ENCODE results near the gene TM4SF20. TPM values are rescaled to one million over a fixed set of nuclear protein-coding genes. Genes with fewer than 3 reads are reported as not detected.
"Not testable (repeated sequence)": the region's sequence is repeated elsewhere in the genome, so short reads cannot be mapped to it uniquely, and the experiment has no call there.

TM4SF20 gene
- total RNA-seq, 1 donor from 2014 or later, result not detected

- no peak for DNase-seq (ENCODE audit: low read depth, low spot score)
Measured at GRCh38 chr2:227398684-227399670, 19.9 kb upstream of the TM4SF20 start.

GRCh38 chr2:227397562-227397961, 18.5 kb upstream of the TM4SF20 start:
- DNase-seq (ENCODE audit: low read depth, low spot score), result no peak

GRCh38 chr2:227395556-227395955, 16.4 kb upstream of the TM4SF20 start:
- no peak for DNase-seq (ENCODE audit: low read depth, low spot score)

GRCh38 chr2:227394401-227394800, 15.3 kb upstream of the TM4SF20 start:
- DNase-seq (ENCODE audit: low read depth, low spot score), result no peak

GRCh38 chr2:227390468-227391256, 11.6 kb upstream of the TM4SF20 start:
- DNase-seq (ENCODE audit: low read depth, low spot score), result no peak

GRCh38 chr2:227389661-227390060, 10.6 kb upstream of the TM4SF20 start:
- DNase-seq (ENCODE audit: low read depth, low spot score), result no peak

- DNase-seq (ENCODE audit: low read depth, low spot score), result no peak
Measured at GRCh38 chr2:227389231-227389630, 10.1 kb upstream of the TM4SF20 start.

GRCh38 chr2:227388537-227389011, 9.5 kb upstream of the TM4SF20 start:
- no peak for DNase-seq (ENCODE audit: low read depth, low spot score)

- DNase-seq (ENCODE audit: low read depth, low spot score), result not testable (repeated sequence)
Measured at GRCh38 chr2:227387583-227387982, 8.5 kb upstream of the TM4SF20 start, which contains the start of gene SCYGR1. SCYGR1 (minus strand) TSS chr2:227387949; CDS start chr2:227387949, 0 bp downstream.

GRCh38 chr2:227386630-227387029, 7.5 kb upstream of the TM4SF20 start:
- DNase-seq (ENCODE audit: low read depth, low spot score), result no peak

GRCh38 chr2:227383686-227384085, 4.6 kb upstream of the TM4SF20 start:
- DNase-seq (ENCODE audit: low read depth, low spot score), result no peak

GRCh38 chr2:227382241-227382835, 3.2 kb upstream of the TM4SF20 start:
- DNase-seq (ENCODE audit: low read depth, low spot score), result not testable (repeated sequence)

- no peak for DNase-seq (ENCODE audit: low read depth, low spot score)
Measured at GRCh38 chr2:227378371-227378782, 729 bp downstream of the TM4SF20 start.

- no peak for DNase-seq (ENCODE audit: low read depth, low spot score)
Measured at GRCh38 chr2:227377467-227378351, 1.4 kb downstream of the TM4SF20 start.

GRCh38 chr2:227376656-227377396, 2.3 kb downstream of the TM4SF20 start:
- DNase-seq (ENCODE audit: low read depth, low spot score), result no peak

GRCh38 chr2:227374158-227374557, 4.9 kb downstream of the TM4SF20 start:
- no peak for DNase-seq (ENCODE audit: low read depth, low spot score)

GRCh38 chr2:227373389-227373788, 5.7 kb downstream of the TM4SF20 start:
- DNase-seq (ENCODE audit: low read depth, low spot score), result no peak

GRCh38 chr2:227370791-227371312, 8.3 kb downstream of the TM4SF20 start:
- DNase-seq (ENCODE audit: low read depth, low spot score), result no peak

- DNase-seq (ENCODE audit: low read depth, low spot score), result no peak
Measured at GRCh38 chr2:227370092-227370491, 9.0 kb downstream of the TM4SF20 start.

- DNase-seq (ENCODE audit: low read depth, low spot score), result no peak
Measured at GRCh38 chr2:227368574-227368973, 10.5 kb downstream of the TM4SF20 start.
